Keratinocyte (primary cell): ENCODE results near the gene PPP2R5B. TPM values are rescaled to one million over a fixed set of nuclear protein-coding genes. Genes with fewer than 3 reads are reported as not detected.
A peak's percentile ranks its signal among the peaks of the same experiment; 100 is the strongest.

Experiments
- DNase-seq: peaks from one replicate; pipeline ENCODE4 v3.0.0-alpha.2; 2011; ENCODE audit warnings: low read depth, missing footprints, low spot score
- FAIRE-seq: peaks from 2 replicates; lab custom pipeline; 2011; peaks lifted over from hg19 to GRCh38; lab: Jason Lieb, UNC
- H2AFZ ChIP-seq: 2 replicates; pipeline ENCODE4 v1.6.0; 2012; ENCODE audit warnings: low read length, control low read depth, inconsistent platforms; ENCODE audit not compliant: control insufficient read depth
- H3K27ac ChIP-seq: 2 replicates; pipeline ENCODE4 v1.5.1; 2011; ENCODE audit warnings: low read length; ENCODE audit not compliant: control insufficient read depth, insufficient read depth
- H3K27me3 ChIP-seq: 3 replicates; pipeline ENCODE4 v1.6.0; 2011; ENCODE audit warnings: low read length; ENCODE audit not compliant: control insufficient read depth, insufficient read depth; ENCODE audit errors: extremely low read depth
- H3K36me3 ChIP-seq, 2 experiments: 2 replicates in 1 of 2; 3 replicates in 1 of 2; pipeline ENCODE4 v1.5.1; 2011; ENCODE audit warnings: low read length in 2 of 2, mild to moderate bottlenecking in 1 of 2; ENCODE audit not compliant: control insufficient read depth in 2 of 2, insufficient read depth in 2 of 2; ENCODE audit errors: extremely low read depth in 1 of 2
- H3K4me1 ChIP-seq: 3 replicates; pipeline ENCODE4 v1.5.1; 2011; ENCODE audit warnings: low read length; ENCODE audit not compliant: control insufficient read depth, insufficient read depth; ENCODE audit errors: extremely low read depth
- H3K4me2 ChIP-seq: 3 replicates; pipeline ENCODE4 v1.6.0; 2011; ENCODE audit warnings: low read depth, low read length; ENCODE audit not compliant: control insufficient read depth, insufficient read depth; ENCODE audit errors: extremely low read depth
- H3K4me3 ChIP-seq, 3 experiments: fragments of 200-600 bp in 1 of 3; sonication (generic) in 1 of 3; 2 replicates in 2 of 3; 3 replicates in 1 of 3; pipeline ENCODE4 v1.5.1; 2011 to 2016; ENCODE audit warnings: low read length in 3 of 3, mild to moderate bottlenecking in 3 of 3, control low read depth in 2 of 3, inconsistent platforms in 1 of 3, low read depth in 1 of 3, mixed read lengths in 1 of 3, mixed run types in 1 of 3, moderate library complexity in 1 of 3; ENCODE audit not compliant: control insufficient read depth in 2 of 3, insufficient read depth in 2 of 3; ENCODE audit errors: extremely low read depth in 1 of 3
- H3K79me2 ChIP-seq: 2 replicates; pipeline ENCODE4 v1.6.0; 2012; ENCODE audit warnings: low read length; ENCODE audit not compliant: control insufficient read depth, insufficient read depth
- H3K9ac ChIP-seq: 3 replicates; pipeline ENCODE4 v1.6.0; 2011; ENCODE audit warnings: low read length; ENCODE audit not compliant: control insufficient read depth, insufficient read depth; ENCODE audit errors: extremely low read depth
- H3K9me1 ChIP-seq: 3 replicates; pipeline ENCODE4 v1.6.0; 2011; ENCODE audit warnings: low read length; ENCODE audit not compliant: control insufficient read depth, insufficient read depth; ENCODE audit errors: extremely low read depth
- H3K9me3 ChIP-seq: 2 replicates; pipeline ENCODE4 v1.5.1; 2012; ENCODE audit warnings: low read depth, low read length; ENCODE audit not compliant: control insufficient read depth
- H4K20me1 ChIP-seq: 3 replicates; pipeline ENCODE4 v1.6.0; 2011; ENCODE audit warnings: low read length; ENCODE audit not compliant: control insufficient read depth, insufficient read depth; ENCODE audit errors: extremely low read depth
- EZH2 ChIP-seq: IDR thresholded peaks from one replicate; pipeline ENCODE4 v1.6.1; 2012; ENCODE audit warnings: inconsistent platforms, mild to moderate bottlenecking, low read length, moderate library complexity
- dilution Hi-C: fragments of 300-500 bp; cut with MboI; formaldehyde crosslinking; loops from one replicate; pipeline ENCODE4 v1.7.0; 2020; ENCODE audit warnings: low sequenced_read_pairs; ENCODE audit not compliant: extremely low pct_ligation_motif_present
- polyA minus RNA-seq, 3 experiments: library from RNA; depleted of rRNA, polyadenylated mRNA; stranded (reverse); fragments of >200 nt; gene quantifications; 1 replicate in 1 of 3; 2 replicates in 1 of 3; 3 replicates in 1 of 3; pipeline ENCODE4 v1.2.3, GENCODE V29; 2011
- polyA plus RNA-seq, 5 experiments: library from polyadenylated mRNA; depleted of rRNA in 3 of 5; stranded (reverse) in 3 of 5; stranded (forward) in 1 of 5; unstranded in 1 of 5; fragments of >200 nt; gene quantifications; 1 replicate in 1 of 5; 2 replicates in 3 of 5; 3 replicates in 1 of 5; pipeline versions ENCODE4 v1.2.1 to v1.2.3, GENCODE V29; 2011 to 2012; ENCODE audit warnings: missing spikeins in 2 of 5, low read depth in 1 of 5, low replicate concordance in 1 of 5
- TF ChIP-seq, protein P1 (sequence below), 3 experiments: IDR thresholded peaks in 1 of 3; conservative IDR thresholded peaks in 1 of 3; optimal IDR thresholded peaks in 1 of 3; 2 replicates in 2 of 3; 3 replicates in 1 of 3; pipeline versions ENCODE3 to v1.5.1; 2011; ENCODE audit warnings: low read length in 3 of 3, mild to moderate bottlenecking in 3 of 3, moderate library complexity in 2 of 3, control low read depth in 1 of 3, inconsistent platforms in 1 of 3; ENCODE audit not compliant: insufficient read depth in 2 of 3; ENCODE audit errors: extremely low read depth in 1 of 3

PPP2R5B gene
- polyA plus RNA-seq, result 13.7 to 20.6 TPM (median 16.4 TPM) in 3 replicates
- 7.8 TPM for polyA plus RNA-seq (2011; ENCODE audit: low read depth)
- polyA plus RNA-seq (2011; cell fraction: cytosol; rRNA removed), result 16.3 and 20.1 TPM in 2 replicates
- 38.1 and 45.2 TPM in 2 replicates for polyA plus RNA-seq (2011; cell fraction: nucleus; rRNA removed)
- polyA plus RNA-seq (2012; ENCODE audit: low replicate concordance), result 14.8 and 20.4 TPM in 2 replicates
- 11.6 to 19.6 TPM (median 15.0 TPM) in 3 replicates for polyA minus RNA-seq
- 12.9 TPM for polyA minus RNA-seq (2011; cell fraction: cytosol; rRNA and poly(A)+ RNA removed)
- 9.4 and 19.5 TPM in 2 replicates for polyA minus RNA-seq (2011; cell fraction: nucleus; rRNA and poly(A)+ RNA removed)

DNA sequence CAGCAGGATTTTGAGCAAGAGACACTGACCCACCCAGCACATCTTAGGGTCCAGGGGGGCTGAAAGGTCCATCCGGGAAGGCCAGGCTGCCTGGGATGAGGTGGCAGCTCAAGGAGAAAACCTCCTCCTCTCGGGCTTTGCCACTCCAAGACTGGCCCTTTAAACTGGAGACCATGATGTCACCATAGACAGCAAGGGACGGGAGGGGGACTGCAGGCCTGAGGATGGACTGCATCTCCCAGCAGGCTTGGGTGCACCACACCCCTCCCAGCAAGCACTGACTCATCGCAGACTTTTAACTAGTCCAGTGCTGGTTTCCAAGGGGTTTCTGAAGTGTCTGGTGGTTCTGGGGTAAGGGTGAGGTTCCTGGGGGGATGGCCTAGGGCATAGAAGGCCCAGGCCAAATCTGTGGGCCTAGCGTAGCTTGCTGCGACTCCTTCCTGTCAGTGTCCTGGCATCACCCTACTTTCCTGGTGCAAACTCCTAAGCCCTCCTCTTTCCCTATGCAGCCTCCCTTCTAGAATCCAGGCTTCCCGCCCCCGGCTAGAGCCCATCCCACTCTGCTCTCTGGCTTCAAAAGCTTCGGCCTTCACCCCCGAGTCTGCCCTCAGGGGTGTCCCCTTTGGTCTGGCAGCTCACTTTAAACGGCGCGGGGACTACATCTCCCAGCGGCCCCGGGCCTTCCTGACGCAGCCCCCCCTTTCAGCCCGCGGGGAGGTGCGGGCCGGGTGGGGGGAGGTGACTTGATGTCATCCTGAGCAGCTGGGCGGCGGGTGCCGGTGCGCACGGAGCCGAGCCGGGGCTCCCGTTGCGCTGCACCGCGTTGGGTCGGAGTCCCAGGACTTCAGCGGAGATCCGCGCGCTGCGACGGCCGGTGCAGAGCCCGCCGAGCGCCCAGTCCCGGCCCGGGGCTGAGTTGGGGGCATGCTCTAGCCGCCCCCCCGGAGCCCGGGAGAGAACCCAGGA lies at the start of gene PPP2R5B:
TSS of gene PPP2R5B (plus strand) at position 746 of the 966 bp plus-strand sequence. CDS start 1,046 bp downstream, outside the sequence.
- peak within 1 kb of the TSS; percentile 75 for H2AFZ ChIP-seq
- no peaks in the 10 kb centered on the region for H3K79me2 ChIP-seq
- H3K9me3 ChIP-seq, result no peaks in the 10 kb centered on the region
- peak within 1 kb of the TSS; percentile 89 for H3K27ac ChIP-seq
- peak; percentile 97 for FAIRE-seq
- dilution Hi-C loops, result no loop called here
- peak within 1 kb of the TSS; percentile 86 for H3K4me2 ChIP-seq
- H3K9me1 ChIP-seq, result no peaks in the 10 kb centered on the region
- peaks cover 4% of the 10 kb centered on the region for H3K4me1 ChIP-seq
- no peaks in the 10 kb centered on the region for H4K20me1 ChIP-seq
- DNase-seq, result peak; percentile 76
- peak within 1 kb of the TSS; percentile 79 for H3K9ac ChIP-seq
- TF ChIP-seq EZH2, result no peak
- TF ChIP-seq, protein P1, sequence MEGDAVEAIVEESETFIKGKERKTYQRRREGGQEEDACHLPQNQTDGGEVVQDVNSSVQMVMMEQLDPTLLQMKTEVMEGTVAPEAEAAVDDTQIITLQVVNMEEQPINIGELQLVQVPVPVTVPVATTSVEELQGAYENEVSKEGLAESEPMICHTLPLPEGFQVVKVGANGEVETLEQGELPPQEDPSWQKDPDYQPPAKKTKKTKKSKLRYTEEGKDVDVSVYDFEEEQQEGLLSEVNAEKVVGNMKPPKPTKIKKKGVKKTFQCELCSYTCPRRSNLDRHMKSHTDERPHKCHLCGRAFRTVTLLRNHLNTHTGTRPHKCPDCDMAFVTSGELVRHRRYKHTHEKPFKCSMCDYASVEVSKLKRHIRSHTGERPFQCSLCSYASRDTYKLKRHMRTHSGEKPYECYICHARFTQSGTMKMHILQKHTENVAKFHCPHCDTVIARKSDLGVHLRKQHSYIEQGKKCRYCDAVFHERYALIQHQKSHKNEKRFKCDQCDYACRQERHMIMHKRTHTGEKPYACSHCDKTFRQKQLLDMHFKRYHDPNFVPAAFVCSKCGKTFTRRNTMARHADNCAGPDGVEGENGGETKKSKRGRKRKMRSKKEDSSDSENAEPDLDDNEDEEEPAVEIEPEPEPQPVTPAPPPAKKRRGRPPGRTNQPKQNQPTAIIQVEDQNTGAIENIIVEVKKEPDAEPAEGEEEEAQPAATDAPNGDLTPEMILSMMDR (optimal IDR thresholded peaks at IDR 0.05 in 1 of 3, IDR thresholded peaks at IDR 0.05 in 1 of 3, conservative IDR thresholded peaks at IDR 0.05 in 1 of 3; ENCODE audit: extremely low read depth in 1 of 3, insufficient read depth in 2 of 3, low read length in 3 of 3), result no peak
- H3K27me3 ChIP-seq, result no peaks in the 10 kb centered on the region
- peak within 1 kb of the TSS; percentile 69 to 90 (median 79) for H3K4me3 ChIP-seq
- H3K36me3 ChIP-seq, result peaks cover 7 to 14% of the 10 kb centered on the region in 2 experiments

DNA sequence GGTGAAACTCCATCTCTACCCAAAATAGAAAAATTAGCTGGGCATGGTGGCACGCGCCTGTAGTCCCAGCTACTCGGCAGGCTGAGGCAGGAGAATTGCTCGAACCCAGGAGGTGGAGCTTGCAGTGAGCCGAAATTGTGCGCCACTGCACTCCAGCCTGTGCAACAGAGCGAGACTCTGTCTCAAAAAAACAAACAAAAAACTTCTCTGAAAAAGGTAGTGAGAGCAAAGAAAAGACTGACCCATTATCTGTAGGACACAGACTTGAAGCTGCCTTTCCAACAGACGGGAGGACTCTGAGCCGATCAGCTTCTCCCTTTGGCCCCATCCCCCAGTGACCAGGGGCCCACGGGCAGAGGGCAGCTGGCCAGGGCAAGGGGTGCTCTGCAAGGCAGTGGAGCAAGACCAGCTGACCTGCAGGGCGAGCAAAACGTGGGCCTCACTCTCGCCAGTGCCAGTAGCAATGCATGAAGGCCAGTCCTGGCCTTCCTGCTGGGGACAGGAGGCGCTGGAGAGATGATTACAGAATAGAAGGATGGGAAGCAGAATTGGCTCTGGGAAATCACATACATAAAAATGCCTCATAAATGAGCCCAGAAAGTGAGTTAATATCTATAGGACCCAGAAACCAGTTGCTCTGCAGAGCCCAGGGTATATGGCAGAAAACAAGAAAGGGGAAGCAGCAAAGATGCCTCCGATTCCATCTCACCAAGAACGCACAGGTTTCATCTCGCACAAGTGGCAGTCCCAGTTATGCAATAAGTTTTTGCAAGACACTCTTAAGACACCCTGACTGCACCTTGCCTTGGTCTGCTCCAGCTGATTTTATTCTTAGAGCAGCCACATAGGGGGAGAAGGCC lies 48.9 kb upstream of the PPP2R5B start:
- H3K27ac ChIP-seq, result no peak overlapping the region
- TF ChIP-seq, protein P1 (optimal IDR thresholded peaks at IDR 0.05 in 1 of 3, IDR thresholded peaks at IDR 0.05 in 1 of 3, conservative IDR thresholded peaks at IDR 0.05 in 1 of 3; ENCODE audit: extremely low read depth in 1 of 3, insufficient read depth in 2 of 3, low read length in 3 of 3), result peak in 1 of 3 experiments; percentile 19
- no peak for TF ChIP-seq EZH2
- dilution Hi-C loops, result no loop called here
- H3K79me2 ChIP-seq, result peaks cover 71% of the 10 kb centered on the region
- H3K4me1 ChIP-seq, result peaks cover 40% of the 10 kb centered on the region
- no peaks in the 10 kb centered on the region for H3K9me3 ChIP-seq
- no peaks in the 10 kb centered on the region for H3K27me3 ChIP-seq
- H4K20me1 ChIP-seq, result peaks cover 25% of the 10 kb centered on the region
- H2AFZ ChIP-seq, result no peak overlapping the region
- H3K4me2 ChIP-seq, result peak overlapping the region; percentile 91
- H3K36me3 ChIP-seq, result peaks cover 24 to 41% of the 10 kb centered on the region in 2 experiments
- peaks cover 3% of the 10 kb centered on the region for H3K9me1 ChIP-seq
- H3K9ac ChIP-seq, result peak overlapping the region; percentile 88
- DNase-seq (no peak), FAIRE-seq (no peak)
- peak overlapping the region; percentile 59 to 85 (median 78) for H3K4me3 ChIP-seq
